GM18909 (cell line): Measurements from ENCODE around the gene INPP1.

Experiments
- ATAC-seq: cut with Tn5 transposase; IDR thresholded peaks from one replicate; pipeline ENCODE4 v1.9.1; 2021; ENCODE audit warnings: mild to moderate bottlenecking; ENCODE audit not compliant: unreplicated experiment, poor library complexity

INPP1 gene

DNA sequence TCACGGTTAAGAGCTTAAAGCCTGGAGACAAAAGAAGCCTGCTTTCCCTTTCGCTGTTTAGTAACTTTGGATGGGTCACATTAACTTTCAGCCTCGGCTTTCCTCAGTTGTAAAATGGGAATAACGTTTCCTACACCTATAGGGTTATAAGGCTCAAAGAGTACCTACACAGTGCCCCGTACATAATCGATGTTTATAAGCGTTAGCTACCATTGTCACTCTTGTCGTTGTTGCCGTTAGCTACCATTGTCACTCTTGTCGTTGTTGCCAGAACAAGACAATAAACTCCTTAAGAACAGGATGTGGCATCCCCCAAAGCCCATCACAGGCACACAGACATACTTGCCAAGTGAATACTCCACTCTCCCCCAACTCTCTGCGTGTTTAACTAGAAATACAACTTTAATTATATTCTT is 63.9 kb downstream of the INPP1 start:
- no peak for ATAC-seq

DNA sequence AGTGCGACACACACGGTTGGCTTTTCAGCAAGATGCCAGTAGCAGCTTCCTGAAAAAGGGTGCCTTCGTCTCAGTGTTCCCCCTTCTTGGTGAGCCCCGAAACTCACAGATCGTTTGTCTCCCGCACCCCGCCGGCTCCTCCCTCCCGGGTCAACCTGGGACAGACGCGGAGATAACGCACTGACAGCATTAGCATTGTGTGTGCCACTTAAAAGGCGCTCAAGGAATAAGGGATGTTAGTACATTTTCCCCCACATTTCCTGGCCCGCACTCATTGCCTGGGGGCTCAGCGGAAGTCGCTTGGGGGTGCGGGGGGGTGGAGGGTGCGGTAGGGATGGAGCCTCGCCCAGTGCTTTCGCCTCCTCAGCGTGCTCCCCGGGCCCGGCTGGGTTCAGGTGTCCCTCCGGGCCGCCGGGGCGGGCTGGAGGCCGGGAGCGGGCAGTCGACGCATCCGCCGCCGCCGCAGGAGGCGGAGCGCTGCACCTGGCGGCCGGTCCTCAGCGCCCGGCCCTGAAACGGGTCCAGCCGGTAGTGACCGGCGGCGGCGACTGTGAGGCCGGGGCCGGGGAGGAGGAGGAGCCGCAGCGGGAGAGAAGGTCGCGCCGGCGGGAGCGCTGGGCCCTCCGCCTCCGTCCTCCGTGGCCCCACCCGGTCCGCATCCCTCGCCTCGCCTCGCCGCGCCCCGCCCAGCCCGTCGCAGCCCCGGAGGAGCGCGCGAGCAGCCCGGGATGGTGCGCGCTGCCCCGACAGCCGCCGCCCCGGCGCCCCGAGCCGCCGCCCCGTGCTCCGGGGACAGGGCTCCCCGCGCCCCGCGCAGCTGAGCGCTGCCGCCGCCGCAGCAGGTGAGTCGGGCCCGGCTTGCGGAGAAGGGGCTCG is 64.5 kb downstream of the INPP1 start, which contains the start of gene MFSD6:
MFSD6 (plus strand) TSS at position 694 of the 876 bp plus-strand sequence. CDS start 27,675 bp downstream, outside the sequence.
- peak; percentile 57 for ATAC-seq

DNA sequence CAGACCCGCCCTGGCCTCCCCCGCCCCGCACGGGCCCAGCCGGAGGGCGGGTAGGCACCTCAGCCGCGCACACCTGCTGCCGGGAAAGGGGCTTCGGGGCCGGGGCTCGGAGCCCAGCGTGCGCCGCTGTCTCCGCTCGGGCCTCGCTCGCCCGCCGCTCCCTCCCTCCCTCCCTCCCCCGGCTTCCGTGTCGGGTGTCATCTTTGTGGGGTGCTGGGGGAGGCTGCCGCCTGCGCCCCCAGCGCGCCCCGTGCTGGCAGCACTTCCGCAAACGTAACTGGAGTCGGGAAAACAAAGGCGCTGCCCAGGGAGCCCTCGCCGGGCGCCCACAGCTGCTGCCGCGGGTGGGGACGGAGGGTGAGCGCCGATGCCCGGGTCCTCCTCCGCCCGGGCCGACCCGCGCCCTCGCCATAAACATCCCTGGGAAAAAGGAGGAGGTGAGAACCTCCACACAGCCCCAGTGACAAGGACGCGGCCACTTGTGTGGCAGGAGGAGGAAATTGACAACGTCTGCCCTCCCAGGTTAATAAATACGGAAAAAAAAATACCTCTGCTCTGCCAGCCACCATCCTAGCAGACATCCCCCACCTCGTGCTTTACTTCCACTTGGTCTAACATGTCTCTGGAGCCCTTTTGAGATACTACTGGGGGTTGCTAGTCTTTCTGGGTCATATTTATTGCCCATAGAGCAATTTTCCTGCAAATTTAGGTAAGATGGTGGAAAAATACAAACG is 65.3 kb downstream of the INPP1 start:
- peak; percentile 75 for ATAC-seq

DNA sequence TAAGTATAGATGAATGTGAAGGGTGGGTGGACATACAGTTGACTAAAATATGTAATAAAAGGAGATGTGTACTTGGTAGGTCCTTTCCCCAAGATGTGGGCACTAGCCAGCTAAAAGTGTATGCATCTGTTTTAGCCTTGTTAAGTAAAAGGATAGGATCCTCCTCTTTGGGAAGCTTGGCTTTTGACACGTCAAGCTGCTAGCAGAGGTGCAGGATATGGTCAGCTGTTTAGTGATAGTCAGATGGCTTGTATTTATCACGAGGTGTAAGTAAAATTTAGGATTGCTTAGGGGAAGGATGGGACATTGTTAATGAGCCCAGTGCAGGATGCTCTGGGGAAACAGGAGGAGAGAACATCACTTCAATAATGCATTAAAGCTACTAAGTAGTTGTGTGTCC is 66.2 kb downstream of the INPP1 start:
- no peak for ATAC-seq

DNA sequence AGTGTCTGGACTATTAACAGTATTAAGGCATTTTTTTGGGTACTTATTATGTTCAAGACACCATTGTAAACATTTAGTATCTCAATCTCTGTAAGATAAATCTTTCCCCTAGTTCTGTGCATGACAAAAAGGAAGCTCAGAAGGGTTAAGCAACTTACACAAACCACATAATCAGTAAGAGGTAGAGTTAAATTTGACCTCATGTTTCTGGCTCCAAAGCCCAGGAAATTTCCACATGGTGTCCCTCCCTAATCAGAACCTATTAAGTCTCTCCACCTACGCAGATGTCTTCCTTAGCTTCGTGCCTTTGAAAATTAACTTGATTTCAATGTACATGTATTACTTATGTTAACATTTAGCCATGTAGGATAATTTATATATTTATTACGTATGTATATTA is 66.8 kb downstream of the INPP1 start:
- no peak for ATAC-seq

DNA sequence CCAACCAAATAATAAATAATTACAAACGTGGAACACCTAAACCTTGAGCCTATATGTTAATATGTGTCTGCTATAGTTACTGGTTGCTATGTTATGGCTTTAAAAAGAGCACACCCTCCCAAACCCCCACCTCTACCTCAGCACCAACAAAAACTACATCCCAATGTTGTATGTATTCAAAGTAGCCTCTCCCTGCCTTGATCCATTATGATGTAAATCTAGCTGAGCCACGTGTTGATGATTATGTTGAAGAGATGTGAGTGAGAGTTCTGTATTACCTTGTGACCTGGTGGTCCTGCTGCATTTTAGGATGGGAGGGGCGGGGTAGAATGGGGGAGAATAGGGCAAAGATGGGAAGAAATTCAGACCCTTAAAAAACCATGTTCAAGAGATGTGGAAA is 69.6 kb downstream of the INPP1 start:
- ATAC-seq: no peak

DNA sequence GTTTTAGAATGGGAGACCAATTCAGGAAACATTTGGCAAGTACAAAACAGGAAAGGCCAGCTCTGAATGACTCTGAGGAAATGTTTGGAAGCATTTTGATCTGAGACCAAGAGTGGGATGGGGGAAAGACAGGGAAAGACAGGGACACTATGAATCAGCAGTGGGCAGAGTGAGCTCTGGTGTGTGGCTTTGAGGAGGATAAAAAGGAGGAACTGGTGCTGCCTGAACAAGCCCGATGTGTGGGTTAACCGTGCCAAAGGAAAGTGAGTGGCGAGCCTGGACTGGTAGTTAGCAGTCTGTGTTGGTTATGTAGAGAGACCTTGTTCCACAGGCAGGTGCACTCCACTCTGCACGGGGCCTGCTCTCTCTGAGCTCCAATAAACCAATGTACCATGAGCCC is 70.0 kb downstream of the INPP1 start:
- ATAC-seq: no peak

DNA sequence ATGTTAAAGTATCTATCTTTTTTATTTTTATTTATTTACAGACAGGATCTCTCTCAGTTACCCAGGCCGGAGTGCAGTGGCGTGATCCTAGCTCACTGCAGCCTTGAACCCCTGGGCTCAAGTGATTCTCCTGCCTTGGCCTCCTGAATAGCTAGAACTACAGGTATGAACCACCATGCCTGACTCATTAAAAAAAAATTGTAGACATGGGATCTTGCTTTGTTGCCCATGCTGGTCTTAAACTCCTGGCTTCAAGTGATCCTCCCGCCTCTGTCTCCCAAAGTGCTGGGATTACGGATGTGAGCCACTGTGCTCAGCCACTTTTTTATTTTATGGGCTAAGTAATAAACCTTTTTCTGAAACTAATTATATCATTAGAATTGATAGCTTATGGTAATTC is 71.9 kb downstream of the INPP1 start:
- ATAC-seq: no peak

DNA sequence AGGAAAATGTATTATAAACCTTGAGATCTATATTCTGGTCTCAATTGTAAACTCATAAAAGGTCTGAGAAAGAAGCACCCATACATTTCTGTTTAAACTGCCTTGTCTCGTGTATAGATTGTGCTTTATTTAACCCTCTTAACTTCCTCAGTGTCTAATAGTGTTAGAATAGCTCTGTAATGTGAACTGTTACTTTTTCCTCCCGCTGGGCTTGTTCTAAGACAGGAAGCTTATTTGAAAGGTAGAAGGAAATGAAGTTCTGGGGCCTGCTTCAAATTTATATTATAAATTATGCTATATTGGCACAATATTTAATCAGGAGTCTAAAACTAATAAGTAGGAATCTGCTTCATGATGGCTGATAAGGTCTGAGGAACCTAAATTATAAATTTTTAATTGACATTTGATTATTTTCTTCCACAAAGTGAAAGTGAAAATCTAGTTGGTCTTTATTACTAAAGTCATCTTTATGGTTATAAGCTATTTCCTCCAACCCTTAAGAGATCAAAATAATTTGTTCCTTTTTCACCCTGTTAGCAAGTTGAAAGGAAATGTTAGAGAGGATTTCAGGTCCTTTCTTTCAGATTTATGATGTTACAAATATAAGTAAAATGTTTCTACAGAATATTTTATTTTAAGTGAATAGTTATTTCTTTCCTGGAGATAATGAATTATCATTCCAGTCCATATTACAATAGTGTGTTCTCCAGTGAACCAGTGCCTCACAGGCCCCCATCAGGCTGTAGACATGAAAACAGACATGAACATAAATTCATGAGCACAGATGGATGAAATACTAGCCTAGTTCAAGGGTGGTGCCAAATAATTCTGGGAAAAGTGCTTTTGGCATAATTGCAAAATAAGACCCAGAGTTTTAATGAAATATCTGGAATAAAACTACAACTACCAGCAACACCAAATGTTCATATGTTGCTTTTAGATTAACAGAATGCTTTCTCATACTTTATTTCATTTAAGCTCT is 72.7 kb downstream of the INPP1 start:
- peak; percentile 65 for ATAC-seq

DNA sequence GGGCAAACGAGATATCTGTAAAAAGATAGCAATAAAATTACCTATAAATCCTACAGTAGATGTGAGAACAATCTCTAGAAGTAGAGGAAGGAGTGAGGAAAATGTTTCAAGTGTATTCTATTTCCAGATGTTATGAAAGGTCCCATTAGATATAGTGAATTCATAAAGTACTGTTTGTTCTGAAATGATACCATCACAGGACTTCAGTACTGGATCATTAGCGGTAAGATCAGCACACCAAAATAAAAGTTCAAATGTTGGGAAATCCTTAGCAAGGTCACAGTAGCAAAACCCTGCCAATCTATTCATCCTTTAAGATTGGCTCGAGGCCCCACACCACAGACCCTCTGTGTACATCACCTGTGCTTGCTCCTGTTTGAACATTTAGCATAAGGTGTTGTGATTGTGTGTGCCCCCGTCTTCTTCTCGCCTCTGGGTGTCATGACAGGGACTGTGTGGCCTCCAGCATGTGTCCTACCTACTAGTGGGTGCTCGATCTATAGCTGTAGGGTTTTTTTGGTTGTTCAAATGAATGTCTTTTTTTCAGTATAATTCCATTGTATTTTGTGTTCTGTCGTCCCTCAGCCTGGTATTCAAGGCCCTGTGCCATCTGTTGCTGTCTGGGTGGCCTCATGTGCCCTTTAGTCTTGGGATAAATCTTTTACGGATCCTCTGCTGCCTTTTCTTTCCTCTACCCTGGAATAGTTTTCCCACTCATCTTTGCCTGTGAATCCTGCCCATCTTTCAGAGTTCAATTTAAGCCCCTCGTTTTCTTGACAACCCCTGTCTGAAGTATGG is 73.9 kb downstream of the INPP1 start:
- ATAC-seq: no peak

DNA sequence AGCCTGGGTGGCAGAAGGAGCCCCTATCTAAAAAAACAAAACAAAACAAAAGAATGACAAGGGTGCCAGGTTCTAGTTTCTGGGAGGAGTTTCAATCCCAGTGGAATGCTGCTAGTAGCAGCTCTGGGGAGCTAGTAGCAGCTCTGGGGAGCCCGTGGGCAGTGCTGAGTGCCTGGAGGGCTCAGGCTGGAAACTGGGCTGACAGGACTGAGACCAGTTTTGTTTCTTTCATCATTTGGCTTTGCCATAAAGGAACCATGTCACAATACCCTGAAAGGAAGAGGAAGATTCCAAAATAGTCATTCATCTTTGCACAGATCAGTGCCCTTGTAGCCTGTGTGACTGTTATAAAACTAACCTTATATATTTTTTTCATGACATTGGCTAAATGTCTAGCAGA is 75.3 kb downstream of the INPP1 start:
- ATAC-seq: no peak

DNA sequence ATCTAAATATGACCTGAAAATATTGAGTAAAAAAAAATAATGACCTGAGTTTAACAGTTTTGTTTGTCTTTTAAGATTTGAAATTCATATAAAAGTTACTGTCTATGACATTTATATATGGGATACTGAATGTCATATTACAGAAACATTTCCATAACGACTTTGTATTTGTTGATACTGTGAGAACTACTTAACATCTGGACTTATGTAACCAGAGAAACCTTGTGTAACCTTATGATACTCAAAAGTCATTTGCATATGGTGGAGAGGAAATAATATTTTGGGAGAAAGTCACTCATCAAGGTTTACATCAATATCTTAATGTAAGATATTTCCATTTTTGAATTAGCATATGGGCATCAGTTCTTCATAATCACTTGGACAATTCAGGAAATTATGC is 77.4 kb downstream of the INPP1 start:
- ATAC-seq: no peak
